Measurements from ENCODE around the gene LTA4H. TPM values are rescaled to one million over a fixed set of nuclear protein-coding genes. Genes with fewer than 3 reads are reported as not detected.

The LTA4H gene
- total RNA-seq, 1 donor from 2014 or later = 83.5 TPM

DNA sequence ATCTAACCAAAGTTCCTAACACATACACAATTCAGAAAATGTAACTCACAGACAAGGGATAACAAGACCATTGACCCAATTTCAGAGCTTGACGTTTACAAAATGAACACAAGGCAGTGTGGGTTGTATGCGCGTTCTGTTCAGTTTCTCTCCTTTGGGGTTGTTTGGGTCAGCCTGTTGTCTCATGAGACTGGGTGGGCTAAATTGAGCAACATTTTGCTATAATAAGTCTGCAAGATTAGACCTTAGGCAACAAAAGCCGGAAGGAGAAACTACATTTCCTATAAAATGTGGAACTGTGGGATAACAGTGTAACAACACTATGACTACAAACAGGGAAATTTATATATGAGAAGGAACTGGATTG, 18.8 kb upstream of the LTA4H start:
- Histone ChIP-seq H3K4me3 (ENCODE audit: low read depth, low read length) (no peak overlapping the region), H3K36me3 (ENCODE audit: control insufficient read depth, insufficient read depth, low read length) (no peaks in the 10 kb centered on the region), H3K27me3 (ENCODE audit: control insufficient read depth, insufficient read depth, low read length) (no peaks in the 10 kb centered on the region)
- DNase-seq (ENCODE audit: low read depth) (no peak), FAIRE-seq (no peak)
- TF ChIP-seq, protein P1, sequence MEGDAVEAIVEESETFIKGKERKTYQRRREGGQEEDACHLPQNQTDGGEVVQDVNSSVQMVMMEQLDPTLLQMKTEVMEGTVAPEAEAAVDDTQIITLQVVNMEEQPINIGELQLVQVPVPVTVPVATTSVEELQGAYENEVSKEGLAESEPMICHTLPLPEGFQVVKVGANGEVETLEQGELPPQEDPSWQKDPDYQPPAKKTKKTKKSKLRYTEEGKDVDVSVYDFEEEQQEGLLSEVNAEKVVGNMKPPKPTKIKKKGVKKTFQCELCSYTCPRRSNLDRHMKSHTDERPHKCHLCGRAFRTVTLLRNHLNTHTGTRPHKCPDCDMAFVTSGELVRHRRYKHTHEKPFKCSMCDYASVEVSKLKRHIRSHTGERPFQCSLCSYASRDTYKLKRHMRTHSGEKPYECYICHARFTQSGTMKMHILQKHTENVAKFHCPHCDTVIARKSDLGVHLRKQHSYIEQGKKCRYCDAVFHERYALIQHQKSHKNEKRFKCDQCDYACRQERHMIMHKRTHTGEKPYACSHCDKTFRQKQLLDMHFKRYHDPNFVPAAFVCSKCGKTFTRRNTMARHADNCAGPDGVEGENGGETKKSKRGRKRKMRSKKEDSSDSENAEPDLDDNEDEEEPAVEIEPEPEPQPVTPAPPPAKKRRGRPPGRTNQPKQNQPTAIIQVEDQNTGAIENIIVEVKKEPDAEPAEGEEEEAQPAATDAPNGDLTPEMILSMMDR (IDR thresholded peaks at IDR 0.05; ENCODE audit: insufficient read depth, low read length, severe bottlenecking) = no peak

DNA sequence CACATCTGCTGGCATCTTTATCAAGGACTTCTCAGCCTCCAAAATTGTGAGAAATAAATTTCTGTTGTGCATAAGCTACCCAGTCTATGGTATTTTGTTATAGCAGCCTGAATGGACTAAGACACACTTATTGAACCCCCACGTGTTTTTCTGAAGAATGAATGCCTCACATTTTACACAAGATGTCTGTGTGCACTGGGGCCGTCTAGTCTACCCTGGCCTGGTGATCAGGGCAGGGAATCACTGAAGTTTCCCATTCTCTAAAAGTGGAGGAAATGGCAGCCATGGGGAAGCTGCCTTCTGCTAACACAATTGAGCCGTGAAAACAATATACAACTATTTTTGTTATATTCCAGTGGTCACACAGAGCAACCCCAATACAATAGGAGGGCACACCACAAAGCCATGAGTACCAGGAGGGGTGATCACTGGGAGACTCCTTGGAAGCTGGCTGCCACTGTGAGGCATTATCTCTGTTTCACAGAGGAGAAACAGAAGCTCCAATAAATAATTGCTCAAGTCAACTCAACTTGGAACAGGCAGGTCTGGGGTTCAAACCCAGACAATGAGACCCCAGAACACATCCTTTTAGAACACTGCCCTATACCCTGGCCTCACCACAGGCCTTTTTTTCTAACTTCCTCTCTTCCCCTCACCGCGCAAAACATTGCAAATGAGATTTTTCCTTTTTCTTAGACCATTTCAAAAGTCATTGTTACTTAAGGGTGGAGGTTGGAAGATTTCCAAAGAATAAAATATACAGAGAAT, 18.3 kb upstream of the LTA4H start:
- no peaks in the 10 kb centered on the region for H3K27me3 ChIP-seq (ENCODE audit: control insufficient read depth, insufficient read depth, low read length)
- DNase-seq (ENCODE audit: low read depth) (no peak), FAIRE-seq (no peak)

DNA sequence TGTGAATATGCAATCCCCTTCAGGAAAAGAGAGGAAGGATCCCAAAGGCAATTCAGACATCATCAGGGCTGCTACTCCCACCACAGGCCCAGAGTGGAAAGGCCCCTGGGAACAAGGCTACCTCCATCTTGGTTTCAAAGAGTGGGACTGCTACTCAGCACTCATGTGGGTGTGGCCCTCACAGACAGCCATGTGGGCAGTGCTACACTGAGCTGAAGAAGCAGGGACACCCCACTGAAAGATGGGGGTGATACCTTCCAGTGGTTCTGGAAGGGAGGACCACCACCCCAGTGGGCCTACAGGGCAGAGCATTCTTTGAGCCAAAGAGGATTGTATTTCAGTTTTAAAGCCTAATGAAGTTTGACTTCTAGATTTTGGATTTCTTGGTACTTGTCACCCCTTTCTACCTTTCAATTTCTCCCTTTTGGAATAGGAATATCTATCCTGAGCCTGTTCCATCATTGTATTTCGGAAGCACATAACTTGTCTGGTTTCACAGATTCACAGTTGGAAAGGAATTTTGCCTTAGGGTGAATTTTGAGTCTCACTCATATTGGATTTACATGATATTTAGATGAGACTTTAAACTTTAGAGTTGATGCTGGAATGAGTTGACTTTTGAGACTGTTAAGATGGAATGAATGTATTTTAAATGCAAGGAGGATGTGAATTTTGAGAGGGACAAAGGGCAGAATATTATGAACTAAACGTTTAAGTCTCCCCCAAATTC, 16.5 kb upstream of the LTA4H start:
- no peak for FAIRE-seq
- no peak for DNase-seq (ENCODE audit: low read depth)

More for the DNA sequence above, 18.3 kb upstream of the LTA4H start:
- TF ChIP-seq, protein P1 (IDR thresholded peaks at IDR 0.05; ENCODE audit: insufficient read depth, low read length, severe bottlenecking) = no peak
- Histone ChIP-seq H3K4me3 (ENCODE audit: low read depth, low read length) (no peak overlapping the region), H3K36me3 (ENCODE audit: control insufficient read depth, insufficient read depth, low read length) (no peaks in the 10 kb centered on the region)

DNA sequence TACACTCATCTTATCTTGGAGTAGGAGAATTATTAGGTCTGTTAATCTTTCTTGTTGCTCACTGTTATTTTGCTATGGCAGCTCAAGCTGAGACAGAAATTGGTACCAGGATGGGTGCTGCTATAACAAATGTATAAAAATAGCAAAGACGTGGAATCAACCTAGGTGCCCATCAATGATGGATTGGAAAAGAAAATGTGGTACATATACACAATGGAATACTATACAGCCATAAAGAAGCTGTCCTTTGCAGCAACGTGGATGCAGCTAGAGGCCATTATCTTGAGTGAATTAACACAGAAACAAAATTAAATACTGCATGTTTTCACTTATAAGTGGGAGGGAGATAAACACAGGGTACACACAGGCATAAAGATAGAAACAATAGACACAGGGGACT, 14.8 kb upstream of the LTA4H start:
- FAIRE-seq (no peak), DNase-seq (ENCODE audit: low read depth) (no peak)
- Histone ChIP-seq H3K27me3 (ENCODE audit: control insufficient read depth, insufficient read depth, low read length) (no peaks in the 10 kb centered on the region), H3K4me3 (ENCODE audit: low read depth, low read length) (no peak overlapping the region), H3K36me3 (ENCODE audit: control insufficient read depth, insufficient read depth, low read length) (no peaks in the 10 kb centered on the region)
- TF ChIP-seq, protein P1 (IDR thresholded peaks at IDR 0.05; ENCODE audit: insufficient read depth, low read length, severe bottlenecking) = no peak

More for the DNA sequence above, 16.5 kb upstream of the LTA4H start:
- no peaks in the 10 kb centered on the region for H3K36me3 ChIP-seq (ENCODE audit: control insufficient read depth, insufficient read depth, low read length)
- H3K4me3 ChIP-seq (ENCODE audit: low read depth, low read length) = no peak overlapping the region
- H3K27me3 ChIP-seq (ENCODE audit: control insufficient read depth, insufficient read depth, low read length) = no peaks in the 10 kb centered on the region
- TF ChIP-seq, protein P1 (IDR thresholded peaks at IDR 0.05; ENCODE audit: insufficient read depth, low read length, severe bottlenecking) = no peak

DNA sequence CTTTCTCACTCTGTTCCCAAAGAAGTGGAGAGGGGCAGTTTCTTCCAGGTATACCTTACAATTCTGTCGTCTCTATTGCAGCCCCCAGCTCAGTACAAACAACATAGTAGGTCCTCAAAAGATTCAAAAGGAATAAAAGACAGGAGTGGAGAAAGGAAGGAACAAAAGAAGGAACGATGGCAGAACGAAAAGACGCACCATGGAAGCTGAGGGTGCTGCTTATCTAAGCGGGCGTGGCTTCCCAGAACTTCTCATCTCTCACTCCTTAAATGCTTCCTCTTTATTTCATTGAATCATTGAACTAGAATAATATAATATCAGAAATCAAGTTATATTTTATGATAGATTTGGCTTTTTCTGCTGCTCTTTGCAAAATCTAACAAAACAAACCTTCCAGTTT, 13.7 kb upstream of the LTA4H start:
- no peak for FAIRE-seq
- no peak overlapping the region for H3K4me3 ChIP-seq (ENCODE audit: low read depth, low read length)
- H3K27me3 ChIP-seq (ENCODE audit: control insufficient read depth, insufficient read depth, low read length) = no peaks in the 10 kb centered on the region
- peak; percentile 20 for DNase-seq (ENCODE audit: low read depth)
- TF ChIP-seq, protein P1 (IDR thresholded peaks at IDR 0.05; ENCODE audit: insufficient read depth, low read length, severe bottlenecking) = no peak
- no peaks in the 10 kb centered on the region for H3K36me3 ChIP-seq (ENCODE audit: control insufficient read depth, insufficient read depth, low read length)

All from bronchial epithelial cell (primary cell).